Vagina (tissue), 2 donors: ENCODE measurements around the gene PTPRG. TPM values are rescaled to one million over a fixed set of nuclear protein-coding genes. Genes with fewer than 3 reads are reported as not detected.

Source experiments
- DNase-seq, 2 donors: peaks; one replicate each; pipeline ENCODE4 v3.0.0-alpha.2; 2017; ENCODE audit errors: extremely low spot score in 2 of 2
- H3K27ac ChIP-seq: fragments of 200-600 bp; sonication (generic); one replicate; pipeline ENCODE4 v1.5.1; 2019
- H3K27me3 ChIP-seq: fragments of 200-600 bp; sonication (generic); one replicate; pipeline ENCODE4 v1.5.1; 2019
- H3K36me3 ChIP-seq, 2 donors: fragments of 200-600 bp; sonication (generic); one replicate each; pipeline ENCODE4 v1.5.1; 2017 to 2019
- H3K4me1 ChIP-seq: fragments of 200-600 bp; sonication (generic); one replicate; pipeline ENCODE4 v1.5.1; 2019
- H3K4me3 ChIP-seq, 2 donors: fragments of 200-600 bp; sonication (generic); 1 replicate in 1 of 2; 2 replicates in 1 of 2; pipeline ENCODE4 v1.5.1; 2016 to 2019
- H3K9me3 ChIP-seq: fragments of 200-600 bp; sonication (generic); one replicate; pipeline ENCODE4 v1.5.1; 2019
- POLR2A ChIP-seq, 2 donors: fragments of 450-650 bp; IDR thresholded peaks; one replicate each; pipeline ENCODE4 v1.6.1; 2017; ENCODE audit warnings: antibody characterized with exemption in 2 of 2, mild to moderate bottlenecking in 2 of 2, moderate library complexity in 2 of 2
- POLR2AphosphoS5 ChIP-seq, 2 donors: sonication (generic); formaldehyde crosslinking; IDR thresholded peaks; one replicate each; pipeline ENCODE4 v1.9.0; 2017; ENCODE audit warnings: antibody characterized with exemption in 2 of 2, mild to moderate bottlenecking in 2 of 2, low read depth in 1 of 2; ENCODE audit not compliant: insufficient read depth in 1 of 2
- intact Hi-C: fragments of 100-400 bp; cut with DNase I; formaldehyde crosslinking; loops from one replicate; pipeline ENCODE4 v1.15.1; 2023
- total RNA-seq: library from RNA; depleted of rRNA; stranded (reverse); fragments of >200 nt; gene quantifications from one replicate; pipeline ENCODE4 v1.2.3, GENCODE V29; 2016
- TF ChIP-seq, protein P1 (sequence below), 3 experiments: fragments of 450-650 bp in 2 of 3; fragments of 200-600 bp in 1 of 3; sonication (generic) in 1 of 3; IDR thresholded peaks; one replicate each; pipeline ENCODE4 v1.5.1; 2017 to 2019; ENCODE audit warnings: antibody characterized with exemption in 3 of 3, mild to moderate bottlenecking in 2 of 3, moderate library complexity in 2 of 3

Gene PTPRG
- total RNA-seq, 1 donor from 2014 or later: 47.6 TPM

GRCh38 chr3:61897848-61898247 lies 336.5 kb downstream of the PTPRG start:
- intact Hi-C loops: no loop called here
- no peaks in the 10 kb centered on the region for H3K27me3 ChIP-seq

DNA sequence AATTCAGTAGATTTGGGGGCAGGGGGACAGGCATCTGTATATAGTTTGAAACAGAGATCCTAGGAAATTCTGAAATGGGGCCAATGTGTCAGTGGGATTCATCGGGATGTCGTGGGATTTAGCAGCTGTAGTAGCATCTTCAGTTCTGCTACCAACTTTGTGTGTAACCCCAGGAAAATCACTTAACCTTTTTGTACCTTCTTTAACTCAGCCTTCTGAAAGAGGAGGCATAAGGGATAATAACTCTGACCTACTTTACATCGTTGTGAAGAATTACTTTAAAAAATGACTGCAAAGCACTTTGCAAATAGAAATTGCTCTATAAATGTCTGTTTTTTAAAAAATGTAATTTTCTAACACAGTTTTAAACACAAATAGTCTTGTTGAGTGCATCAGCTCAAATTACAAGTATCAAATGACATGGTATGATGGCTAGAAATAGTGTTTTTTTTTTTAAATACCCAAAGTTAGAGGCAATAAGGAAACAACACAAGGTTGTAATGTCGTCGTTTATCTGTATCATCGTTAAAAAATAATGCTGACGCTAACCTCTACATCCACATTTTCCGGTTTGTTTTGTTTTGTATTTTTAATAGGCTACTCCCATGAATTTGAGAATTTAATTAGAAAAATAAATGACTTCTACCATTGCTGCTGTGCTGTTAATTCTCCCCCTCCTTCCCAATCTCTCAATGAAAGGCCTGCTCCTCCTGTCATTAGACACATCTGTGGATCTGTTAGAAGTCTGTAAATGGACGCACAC lies 338.5 kb downstream of the PTPRG start:
- H3K9me3 ChIP-seq: no peaks in the 10 kb centered on the region
- no peak overlapping the region for H3K27ac ChIP-seq
- no peaks in the 10 kb centered on the region for H3K27me3 ChIP-seq
- no peak overlapping the region for H3K4me3 ChIP-seq
- no peaks in the 10 kb centered on the region for H3K36me3 ChIP-seq
- intact Hi-C loops: no loop called here
- H3K4me1 ChIP-seq: peaks cover 31% of the 10 kb centered on the region
- no peak for DNase-seq
- TF ChIP-seq, protein P1, sequence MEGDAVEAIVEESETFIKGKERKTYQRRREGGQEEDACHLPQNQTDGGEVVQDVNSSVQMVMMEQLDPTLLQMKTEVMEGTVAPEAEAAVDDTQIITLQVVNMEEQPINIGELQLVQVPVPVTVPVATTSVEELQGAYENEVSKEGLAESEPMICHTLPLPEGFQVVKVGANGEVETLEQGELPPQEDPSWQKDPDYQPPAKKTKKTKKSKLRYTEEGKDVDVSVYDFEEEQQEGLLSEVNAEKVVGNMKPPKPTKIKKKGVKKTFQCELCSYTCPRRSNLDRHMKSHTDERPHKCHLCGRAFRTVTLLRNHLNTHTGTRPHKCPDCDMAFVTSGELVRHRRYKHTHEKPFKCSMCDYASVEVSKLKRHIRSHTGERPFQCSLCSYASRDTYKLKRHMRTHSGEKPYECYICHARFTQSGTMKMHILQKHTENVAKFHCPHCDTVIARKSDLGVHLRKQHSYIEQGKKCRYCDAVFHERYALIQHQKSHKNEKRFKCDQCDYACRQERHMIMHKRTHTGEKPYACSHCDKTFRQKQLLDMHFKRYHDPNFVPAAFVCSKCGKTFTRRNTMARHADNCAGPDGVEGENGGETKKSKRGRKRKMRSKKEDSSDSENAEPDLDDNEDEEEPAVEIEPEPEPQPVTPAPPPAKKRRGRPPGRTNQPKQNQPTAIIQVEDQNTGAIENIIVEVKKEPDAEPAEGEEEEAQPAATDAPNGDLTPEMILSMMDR (IDR thresholded peaks at IDR 0.05): no peak
- TF ChIP-seq POLR2A (IDR thresholded peaks at IDR 0.05): no peak
- no peak for TF ChIP-seq POLR2AphosphoS5 (IDR thresholded peaks at IDR 0.05; ENCODE audit: insufficient read depth in 1 of 2, low read depth in 1 of 2)

More at GRCh38 chr3:61897848-61898247, 336.5 kb downstream of the PTPRG start:
- Histone ChIP-seq H3K36me3 (no peaks in the 10 kb centered on the region), H3K4me1 (peaks cover 21% of the 10 kb centered on the region), H3K27ac (no peak overlapping the region), H3K4me3 (no peak overlapping the region), H3K9me3 (no peaks in the 10 kb centered on the region)
- TF ChIP-seq, protein P1 (IDR thresholded peaks at IDR 0.05): no peak
- no peak for TF ChIP-seq POLR2A (IDR thresholded peaks at IDR 0.05)
- TF ChIP-seq POLR2AphosphoS5 (IDR thresholded peaks at IDR 0.05; ENCODE audit: insufficient read depth in 1 of 2, low read depth in 1 of 2): no peak
- no peak for DNase-seq

- peaks cover 19% of the 10 kb centered on the region for H3K4me1 ChIP-seq
- H3K4me3 ChIP-seq: no peak overlapping the region
- TF ChIP-seq POLR2A (IDR thresholded peaks at IDR 0.05) (no peak), POLR2AphosphoS5 (IDR thresholded peaks at IDR 0.05; ENCODE audit: insufficient read depth in 1 of 2, low read depth in 1 of 2) (no peak)
- TF ChIP-seq, protein P1 (IDR thresholded peaks at IDR 0.05): no peak
- intact Hi-C loops: no loop called here
- H3K36me3 ChIP-seq: no peaks in the 10 kb centered on the region
- H3K27ac ChIP-seq: no peak overlapping the region
- DNase-seq: no peak
- H3K27me3 ChIP-seq: no peaks in the 10 kb centered on the region
- H3K9me3 ChIP-seq: no peaks in the 10 kb centered on the region
Observed at GRCh38 chr3:61901496-61901895, 340.1 kb downstream of the PTPRG start.

- no peak overlapping the region for H3K27ac ChIP-seq
- no peaks in the 10 kb centered on the region for H3K27me3 ChIP-seq
- TF ChIP-seq, protein P1 (IDR thresholded peaks at IDR 0.05): no peak
- TF ChIP-seq POLR2A (IDR thresholded peaks at IDR 0.05): no peak
- TF ChIP-seq POLR2AphosphoS5 (IDR thresholded peaks at IDR 0.05; ENCODE audit: insufficient read depth in 1 of 2, low read depth in 1 of 2): no peak
- no peaks in the 10 kb centered on the region for H3K36me3 ChIP-seq
- no peaks in the 10 kb centered on the region for H3K9me3 ChIP-seq
- no peak for DNase-seq
- H3K4me3 ChIP-seq: no peak overlapping the region
- peaks cover 16% of the 10 kb centered on the region for H3K4me1 ChIP-seq
- intact Hi-C loops: no loop called here
Observed at GRCh38 chr3:61901986-61902385, 340.6 kb downstream of the PTPRG start.

GRCh38 chr3:61903074-61903473 lies 341.7 kb downstream of the PTPRG start:
- intact Hi-C loops: no loop called here
- no peaks in the 10 kb centered on the region for H3K36me3 ChIP-seq
- no peak overlapping the region for H3K27ac ChIP-seq
- DNase-seq: no peak
- H3K9me3 ChIP-seq: no peaks in the 10 kb centered on the region
- H3K4me3 ChIP-seq: no peak overlapping the region
- no peak for TF ChIP-seq POLR2AphosphoS5 (IDR thresholded peaks at IDR 0.05; ENCODE audit: insufficient read depth in 1 of 2, low read depth in 1 of 2)
- TF ChIP-seq, protein P1 (IDR thresholded peaks at IDR 0.05): no peak
- no peak for TF ChIP-seq POLR2A (IDR thresholded peaks at IDR 0.05)
- H3K27me3 ChIP-seq: no peaks in the 10 kb centered on the region
- peaks cover 16% of the 10 kb centered on the region for H3K4me1 ChIP-seq
